Endothelial cell (in vitro differentiated cells): ENCODE results near the gene C2CD4D. TPM values are rescaled to one million over a fixed set of nuclear protein-coding genes. Genes with fewer than 3 reads are reported as not detected.
A peak's percentile ranks its signal among the peaks of the same experiment; 100 is the strongest.

Experiments used
- DNase-seq: peaks from one replicate; pipeline ENCODE4 v3.0.0; 2021; ENCODE audit warnings: low spot score
- H3K27ac Mint-ChIP-seq: one replicate; pipeline ENCODE4 v1.8.0; 2021; ENCODE audit warnings: mixed read lengths, inconsistent platforms; ENCODE audit not compliant: unreplicated experiment
- H3K27me3 Mint-ChIP-seq: one replicate; pipeline ENCODE4 v1.8.0; 2021; ENCODE audit warnings: mild to moderate bottlenecking, moderate library complexity, mixed read lengths, inconsistent platforms; ENCODE audit not compliant: unreplicated experiment
- H3K36me3 Mint-ChIP-seq: one replicate; pipeline ENCODE4 v1.8.0; 2021; ENCODE audit warnings: mild to moderate bottlenecking, low read depth, mixed read lengths, inconsistent platforms; ENCODE audit not compliant: unreplicated experiment
- H3K4me1 Mint-ChIP-seq: one replicate; pipeline ENCODE4 v1.8.0; 2021; ENCODE audit warnings: mild to moderate bottlenecking, mixed read lengths, inconsistent platforms; ENCODE audit not compliant: unreplicated experiment
- H3K4me3 Mint-ChIP-seq: one replicate; pipeline ENCODE4 v1.8.0; 2021; ENCODE audit warnings: mild to moderate bottlenecking, mixed read lengths, inconsistent platforms; ENCODE audit not compliant: unreplicated experiment
- H3K9me3 Mint-ChIP-seq: one replicate; pipeline ENCODE4 v1.8.0; 2021; ENCODE audit warnings: mixed read lengths, inconsistent platforms; ENCODE audit not compliant: unreplicated experiment
- CTCF ChIP-seq: fragments of 200-600 bp; sonication (generic); IDR thresholded peaks from one replicate; pipeline ENCODE4 v1.5.0; 2021; ENCODE audit warnings: antibody characterized with exemption; ENCODE audit not compliant: unreplicated experiment
- total RNA-seq: library from RNA; stranded (reverse); fragmentation: NEBNext Ultra II Directional; extraction: Animal tissue kit (Norgen Biotek cat#: 25700); gene quantifications from one replicate; pipeline ENCODE4 v1.2.1, GENCODE V29; 2021; ENCODE audit not compliant: unreplicated experiment

C2CD4D gene
- total RNA-seq, 1 donor from 2014 or later = 0.95 TPM

- no peak overlapping the region for H3K4me3 Mint-ChIP-seq
- no peak for TF ChIP-seq CTCF
- DNase-seq = no peak
- H3K4me1 Mint-ChIP-seq = peaks cover 21% of the 10 kb centered on the region
- no peaks in the 10 kb centered on the region for H3K9me3 Mint-ChIP-seq
- H3K27ac Mint-ChIP-seq = no peak overlapping the region
- H3K36me3 Mint-ChIP-seq = no peaks in the 10 kb centered on the region
- peaks cover 5% of the 10 kb centered on the region for H3K27me3 Mint-ChIP-seq
Observed at GRCh38 chr1:151817353-151817730, 22.3 kb downstream of the C2CD4D start.

- TF ChIP-seq CTCF = no peak
- Mint-ChIP-seq H3K36me3 (no peaks in the 10 kb centered on the region), H3K27me3 (peaks cover 3% of the 10 kb centered on the region), H3K4me3 (no peak overlapping the region), H3K27ac (no peak overlapping the region), H3K9me3 (no peaks in the 10 kb centered on the region), H3K4me1 (peaks cover 22% of the 10 kb centered on the region)
- DNase-seq = no peak
Observed at GRCh38 chr1:151816548-151817352, 22.9 kb downstream of the C2CD4D start.

- H3K36me3 Mint-ChIP-seq = no peaks in the 10 kb centered on the region
- peaks cover 3% of the 10 kb centered on the region for H3K27me3 Mint-ChIP-seq
- TF ChIP-seq CTCF = no peak
- peak overlapping the region; percentile 52 for H3K4me3 Mint-ChIP-seq
- no peaks in the 10 kb centered on the region for H3K9me3 Mint-ChIP-seq
- no peak for DNase-seq
- peaks cover 22% of the 10 kb centered on the region for H3K4me1 Mint-ChIP-seq
- H3K27ac Mint-ChIP-seq = no peak overlapping the region
Observed at GRCh38 chr1:151815716-151816327, 23.8 kb downstream of the C2CD4D start.

GRCh38 chr1:151814971-151815545, 24.6 kb downstream of the C2CD4D start:
- H3K27ac Mint-ChIP-seq = no peak overlapping the region
- no peak for TF ChIP-seq CTCF
- H3K9me3 Mint-ChIP-seq = no peaks in the 10 kb centered on the region
- peaks cover 25% of the 10 kb centered on the region for H3K4me1 Mint-ChIP-seq
- no peak overlapping the region for H3K4me3 Mint-ChIP-seq
- no peaks in the 10 kb centered on the region for H3K36me3 Mint-ChIP-seq
- H3K27me3 Mint-ChIP-seq = peaks cover 4% of the 10 kb centered on the region
- no peak for DNase-seq

GRCh38 chr1:151814426-151814825, 25.2 kb downstream of the C2CD4D start:
- no peak for TF ChIP-seq CTCF
- no peak overlapping the region for H3K4me3 Mint-ChIP-seq
- H3K36me3 Mint-ChIP-seq = no peaks in the 10 kb centered on the region
- no peaks in the 10 kb centered on the region for H3K9me3 Mint-ChIP-seq
- H3K27me3 Mint-ChIP-seq = peaks cover 6% of the 10 kb centered on the region
- DNase-seq = no peak
- H3K27ac Mint-ChIP-seq = no peak overlapping the region
- peaks cover 31% of the 10 kb centered on the region for H3K4me1 Mint-ChIP-seq
